Measurements from ENCODE around the gene ZBTB20. TPM values are rescaled to one million over a fixed set of nuclear protein-coding genes. Genes with fewer than 3 reads are reported as not detected.

Gene ZBTB20
- total and polyA plus RNA-seq, 2 donors from 2014 or later = 0.99 to 142 TPM

GRCh38 chr3:114896978-114897377 lies 250.1 kb downstream of the ZBTB20 start:
- H3K36me3 ChIP-seq (ENCODE audit: control insufficient read depth in 2 of 3, insufficient read depth in 3 of 3, low read length in 3 of 3) = no peaks in the 10 kb centered on the region
- FAIRE-seq (no peak), DNase-seq (no peak)
- peaks cover 0 to 18% (median 3%) of the 10 kb centered on the region in 3 donors for H3K4me1 ChIP-seq (ENCODE audit: control insufficient read depth in 2 of 3, insufficient read depth in 2 of 3, low read depth in 1 of 3, low read length in 3 of 3)
- no peaks in the 10 kb centered on the region for H3K9me3 ChIP-seq (ENCODE audit: control insufficient read depth in 2 of 3, insufficient read depth in 1 of 3, low read length in 3 of 3)
- intact Hi-C loops (cut with DNase I) = no loop called here
- H3K27ac ChIP-seq (ENCODE audit: low read depth in 2 of 2, low read length in 2 of 2) = no peak overlapping the region
- H3K27me3 ChIP-seq (ENCODE audit: control insufficient read depth, insufficient read depth, low read length) = no peaks in the 10 kb centered on the region
- H3K9ac ChIP-seq (ENCODE audit: low read length in 3 of 3) = no peak overlapping the region
- no peak for TF ChIP-seq CTCF (IDR thresholded peaks at IDR 0.05; ENCODE audit: borderline replicate concordance, extremely low read depth, insufficient read depth)
- no peak overlapping the region for H3K4me3 ChIP-seq (ENCODE audit: low read length in 3 of 3)

GRCh38 chr3:114893361-114893760 lies 253.7 kb downstream of the ZBTB20 start:
- intact Hi-C loops (cut with DNase I) = no loop called here
- H3K27ac ChIP-seq (ENCODE audit: low read depth in 2 of 2, low read length in 2 of 2) = peak overlapping the region; percentile 5 to 23
- H3K27me3 ChIP-seq (ENCODE audit: control insufficient read depth, insufficient read depth, low read length) = no peaks in the 10 kb centered on the region
- TF ChIP-seq CTCF (IDR thresholded peaks at IDR 0.05; ENCODE audit: borderline replicate concordance, extremely low read depth, insufficient read depth) = no peak
- no peaks in the 10 kb centered on the region for H3K9me3 ChIP-seq (ENCODE audit: control insufficient read depth in 2 of 3, insufficient read depth in 1 of 3, low read length in 3 of 3)
- no peak overlapping the region for H3K4me3 ChIP-seq (ENCODE audit: low read length in 3 of 3)
- H3K36me3 ChIP-seq (ENCODE audit: control insufficient read depth in 2 of 3, insufficient read depth in 3 of 3, low read length in 3 of 3) = no peaks in the 10 kb centered on the region
- FAIRE-seq (no peak), DNase-seq (no peak)
- no peak overlapping the region for H3K9ac ChIP-seq (ENCODE audit: low read length in 3 of 3)
- H3K4me1 ChIP-seq (ENCODE audit: control insufficient read depth in 2 of 3, insufficient read depth in 2 of 3, low read depth in 1 of 3, low read length in 3 of 3) = peaks cover 0 to 10% (median 3%) of the 10 kb centered on the region in 3 donors

GRCh38 chr3:114892880-114893279 lies 254.2 kb downstream of the ZBTB20 start:
- no peaks in the 10 kb centered on the region for H3K27me3 ChIP-seq (ENCODE audit: control insufficient read depth, insufficient read depth, low read length)
- no peak overlapping the region for H3K4me3 ChIP-seq (ENCODE audit: low read length in 3 of 3)
- H3K9ac ChIP-seq (ENCODE audit: low read length in 3 of 3) = no peak overlapping the region
- FAIRE-seq (no peak), DNase-seq (no peak)
- no peak for TF ChIP-seq CTCF (IDR thresholded peaks at IDR 0.05; ENCODE audit: borderline replicate concordance, extremely low read depth, insufficient read depth)
- no peaks in the 10 kb centered on the region for H3K9me3 ChIP-seq (ENCODE audit: control insufficient read depth in 2 of 3, insufficient read depth in 1 of 3, low read length in 3 of 3)
- intact Hi-C loops (cut with DNase I) = no loop called here
- H3K36me3 ChIP-seq (ENCODE audit: control insufficient read depth in 2 of 3, insufficient read depth in 3 of 3, low read length in 3 of 3) = no peaks in the 10 kb centered on the region
- H3K4me1 ChIP-seq (ENCODE audit: control insufficient read depth in 2 of 3, insufficient read depth in 2 of 3, low read depth in 1 of 3, low read length in 3 of 3) = peaks cover 0 to 10% (median 3%) of the 10 kb centered on the region in 3 donors
- peak overlapping the region in 1 of 2 donors; percentile 13 for H3K27ac ChIP-seq (ENCODE audit: low read depth in 2 of 2, low read length in 2 of 2)

Data from kidney (tissue), 14 donors.